Panc1 (cell line): ENCODE data around the gene ZNRF3. TPM values are rescaled to one million over a fixed set of nuclear protein-coding genes. Genes with fewer than 3 reads are reported as not detected.

Experiments used
- ATAC-seq: fragments of 200-7000 bp; cut with Tn5 transposase; 2 replicates; pipeline ENCODE4 v1.9.1; 2020; ENCODE audit warnings: mild to moderate bottlenecking, moderate library complexity
- BruUV-seq: library from RNA; stranded (reverse); fragments of 400-500 nt; replicated peaks from 2 replicates; lab custom pipeline; 2021; lab: Mats Ljungman, UMichigan
- CTCF ChIA-PET: fragments of 300-600 bp; sonication (Branson Sonifier 250); formaldehyde crosslinking; loops from one replicate; lab custom pipeline; 2022; ENCODE audit warnings: antibody characterized with exemption; lab: Charles Lee
- POLR2A ChIA-PET: fragments of 300-600 bp; sonication (Branson Sonifier 250); formaldehyde crosslinking; loops from one replicate; lab custom pipeline; 2022; ENCODE audit warnings: antibody characterized with exemption; lab: Charles Lee
- DNase-seq: peaks from one replicate; pipeline ENCODE4 v3.0.0-alpha.2; 2010; ENCODE audit warnings: low read depth, low spot score
- H3K27ac ChIP-seq: 2 replicates; pipeline ENCODE4 v1.5.1; 2011; ENCODE audit warnings: mild to moderate bottlenecking, low read length, inconsistent platforms
- H3K27me3 ChIP-seq: fragments of 200-500 bp; sonication (Bioruptor generic); 2 replicates; pipeline ENCODE4 v1.6.0; 2014; ENCODE audit warnings: low read length, inconsistent platforms; ENCODE audit not compliant: control insufficient read depth, insufficient read depth
- H3K36me3 ChIP-seq: fragments of 200-500 bp; sonication (Bioruptor generic); 2 replicates; pipeline ENCODE4 v1.5.1; 2014; ENCODE audit warnings: inconsistent platforms, mild to moderate bottlenecking, low read length, moderate library complexity; ENCODE audit not compliant: control insufficient read depth, insufficient read depth
- H3K4me1 ChIP-seq: 2 replicates; pipeline ENCODE4 v1.5.1; 2011; ENCODE audit warnings: inconsistent platforms, mild to moderate bottlenecking, low read length, moderate library complexity; ENCODE audit not compliant: control insufficient read depth, insufficient read depth
- H3K4me3 ChIP-seq, 2 experiments: 2 replicates each; pipeline ENCODE4 v1.5.1; 2011 to 2012; ENCODE audit warnings: low read depth in 2 of 2, low read length in 2 of 2, mild to moderate bottlenecking in 2 of 2, inconsistent platforms in 1 of 2, moderate library complexity in 1 of 2
- H3K9me3 ChIP-seq: fragments of 200-500 bp; sonication (Bioruptor generic); 2 replicates; pipeline ENCODE4 v1.5.1; 2014; ENCODE audit warnings: low read depth, mild to moderate bottlenecking, inconsistent platforms, low read length, moderate library complexity; ENCODE audit not compliant: control insufficient read depth, insufficient read depth
- CTCF ChIP-seq: fragments of 450-650 bp; IDR thresholded peaks from 2 replicates; pipeline ENCODE4 v1.5.1; 2017; ENCODE audit warnings: mild to moderate bottlenecking
- POLR2AphosphoS5 ChIP-seq: IDR thresholded peaks from 2 replicates; pipeline ENCODE4 v1.6.1; 2012; ENCODE audit warnings: mild to moderate bottlenecking, low read depth, low read length, moderate library complexity
- REST ChIP-seq, 2 experiments: IDR thresholded peaks; 2 replicates each; pipeline ENCODE4 v1.6.1; 2011 to 2012; ENCODE audit warnings: low read depth in 2 of 2, control low read depth in 1 of 2, low read length in 1 of 2, mild to moderate bottlenecking in 1 of 2, moderate library complexity in 1 of 2; ENCODE audit not compliant: insufficient read depth in 1 of 2
- SIN3A ChIP-seq: IDR thresholded peaks from 2 replicates; pipeline ENCODE4 v1.6.1; 2012; ENCODE audit warnings: low read depth, mild to moderate bottlenecking, low read length, moderate library complexity, borderline replicate concordance; ENCODE audit not compliant: insufficient read depth
- TCF7L2 ChIP-seq: IDR thresholded peaks from 2 replicates; pipeline ENCODE4 v1.6.1; 2011; ENCODE audit warnings: mild to moderate bottlenecking, low read depth, low read length, inconsistent platforms
- in situ Hi-C: cut with HindIII; loops from 2 replicates; pipeline ENCODE4 v1.10.0; 2016; ENCODE audit warnings: low sequenced_read_pairs, low pct_unique_long_range_greater_than_20kb
- intact Hi-C: fragments of 100-400 bp; cut with micrococcal nuclease; formaldehyde crosslinking; loops from one replicate; pipeline ENCODE4 v1.10.0; 2022; ENCODE audit not compliant: unreplicated experiment
- total RNA-seq: library from RNA; stranded (reverse); gene quantifications from one replicate; pipeline ENCODE4 v1.2.1, GENCODE V29; 2021; ENCODE audit not compliant: unreplicated experiment

The ZNRF3 gene
- total RNA-seq, 1 experiment from 2014 or later = 7.3 TPM

GRCh38 chr22:28902490-28902889, 19.1 kb downstream of the ZNRF3 start:
- no peaks in the 10 kb centered on the region for H3K27me3 ChIP-seq
- CTCF ChIA-PET = no interaction called here
- intact Hi-C loops = no loop called here
- H3K4me3 ChIP-seq = no peak overlapping the region
- in situ Hi-C loops = no loop called here
- BruUV-seq = no TSS peak
- no peaks in the 10 kb centered on the region for H3K36me3 ChIP-seq
- ATAC-seq (no peak), DNase-seq (no peak)
- TF ChIP-seq CTCF (no peak), TCF7L2 (no peak), POLR2AphosphoS5 (no peak), REST (IDR thresholded peaks at IDR 0.05; ENCODE audit: insufficient read depth in 1 of 2, low read depth in 2 of 2, low read length in 1 of 2) (no peak), SIN3A (no peak)
- H3K27ac ChIP-seq = no peak overlapping the region
- peaks cover 6% of the 10 kb centered on the region; the same call in 1 of the 2 replicates for H3K4me1 ChIP-seq
- no peaks in the 10 kb centered on the region for H3K9me3 ChIP-seq
- POLR2A ChIA-PET = no interaction called here

GRCh38 chr22:28903080-28903479, 19.7 kb downstream of the ZNRF3 start:
- Histone ChIP-seq H3K36me3 (no peaks in the 10 kb centered on the region), H3K4me3 (no peak overlapping the region), H3K27me3 (no peaks in the 10 kb centered on the region), H3K9me3 (no peaks in the 10 kb centered on the region), H3K27ac (no peak overlapping the region), H3K4me1 (peaks cover 6% of the 10 kb centered on the region; the same call in 1 of the 2 replicates)
- no TSS peak for BruUV-seq
- ATAC-seq = no peak
- intact Hi-C loops = no loop called here
- no peak for DNase-seq
- ChIA-PET CTCF (no interaction called here), POLR2A (no interaction called here)
- TF ChIP-seq REST (IDR thresholded peaks at IDR 0.05; ENCODE audit: insufficient read depth in 1 of 2, low read depth in 2 of 2, low read length in 1 of 2) (no peak), CTCF (no peak)
- in situ Hi-C loops = no loop called here
